ENCODE data around the gene HS3ST6. TPM values are rescaled to one million over a fixed set of nuclear protein-coding genes. Genes with fewer than 3 reads are reported as not detected.

The HS3ST6 gene
- total and polyA plus RNA-seq, 9 of the 15 experiments (the other 6 are each of a cell fraction or from before 2014, with no cell fraction given) = not detected

DNA sequence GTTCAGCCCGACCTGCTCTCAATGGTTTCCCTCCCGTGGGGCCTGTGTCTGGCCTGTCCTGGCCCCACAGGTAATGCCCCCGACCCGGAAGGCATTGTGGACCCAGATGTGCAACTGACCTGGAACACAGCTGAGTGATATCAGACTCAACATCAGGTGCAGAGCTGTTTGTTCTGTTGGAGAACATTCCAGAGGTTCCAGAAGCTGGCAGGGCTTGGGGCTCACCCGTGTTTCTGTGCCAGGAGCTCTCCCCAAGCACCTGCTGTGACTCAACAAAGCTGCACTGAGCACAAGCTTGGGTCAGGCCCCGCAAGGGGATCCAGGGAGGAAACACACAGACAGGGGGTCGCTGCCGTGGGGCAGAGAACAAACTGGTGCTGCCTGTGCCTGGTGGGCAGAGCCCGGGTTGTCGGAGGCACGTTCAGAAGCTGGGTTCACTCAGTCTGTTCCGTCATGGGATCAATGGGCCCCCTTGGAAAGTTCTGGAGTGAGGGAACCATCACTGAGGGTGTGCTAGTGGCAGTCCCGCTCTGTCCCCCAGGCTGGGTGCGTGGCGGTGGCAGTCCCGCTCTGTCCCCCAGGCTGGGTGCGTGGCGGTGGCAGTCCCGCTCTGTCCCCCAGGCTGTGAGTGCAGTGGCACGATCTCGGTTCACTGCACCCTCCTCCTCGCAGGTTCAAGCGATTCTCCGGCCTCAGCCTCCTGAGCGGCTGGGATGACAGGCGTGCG, 22.1 kb downstream of the HS3ST6 start:
- CTCF ChIA-PET (ENCODE audit: low intra/inter-chr PET ratio) = no interaction called here
- Histone ChIP-seq H3K4me2 (ENCODE audit: insufficient read depth, low read length) (no peak overlapping the region), H3K9me3 (replicated peaks; ENCODE audit: control insufficient read depth, insufficient read depth, low read depth, low read length) (no peaks in the 10 kb centered on the region), H3K4me3 (no peak overlapping the region), H3K79me2 (ENCODE audit: control insufficient read depth, insufficient read depth, low read length) (no peaks in the 10 kb centered on the region), H4K20me1 (replicated peaks; ENCODE audit: control insufficient read depth, insufficient read depth, low read length) (no peaks in the 10 kb centered on the region), H3K9ac (ENCODE audit: insufficient read depth in 1 of 2, low read depth in 2 of 2, low read length in 2 of 2) (no peak overlapping the region), H2AFZ (ENCODE audit: low read depth, low read length) (no peak overlapping the region), H3K36me3 (ENCODE audit: control insufficient read depth, insufficient read depth, low read length) (no peaks in the 10 kb centered on the region), H3K27ac (ENCODE audit: extremely low read depth, low read depth, low read length) (no peak overlapping the region), H3K9me1 (ENCODE audit: control insufficient read depth, insufficient read depth, low read length) (no peaks in the 10 kb centered on the region), H3K4me1 (replicated peaks in 1 of 2; ENCODE audit: control insufficient read depth in 2 of 2, insufficient read depth in 2 of 2, low read length in 2 of 2) (peaks cover 0 to 9% of the 10 kb centered on the region in 2 experiments; a peak in 1 of 5 replicates), H3K27me3 (ENCODE audit: control insufficient read depth in 2 of 2, insufficient read depth in 2 of 2, low read length in 2 of 2) (peaks cover 39 to 60% of the 10 kb centered on the region in 2 experiments)
- DNase-seq (ENCODE audit: extremely low read depth in 1 of 4, low spot score in 3 of 4) (no peak), ATAC-seq (no peak), FAIRE-seq (no peak)
- no TSS peak for BruUV-seq (replicated peaks)
- intact Hi-C loops (cut with micrococcal nuclease) (no loop called here), in situ Hi-C loops (cut with MboI) (no loop called here)
- 25% methylated on average over 27 of the region's 27 CpGs for WGBS (ENCODE audit: insufficient coverage, low coverage, missing lambda C conversion rate)
- TF ChIP-seq ZNF143 (CRISPR knock-in tag; IDR thresholded peaks at IDR 0.05) (no peak), TRIM24 (IDR thresholded peaks at IDR 0.05) (no peak), POLR2AphosphoS2 (IDR thresholded peaks at IDR 0.05; ENCODE audit: low read length) (no peak)
- TF ChIP-seq, protein P1, sequence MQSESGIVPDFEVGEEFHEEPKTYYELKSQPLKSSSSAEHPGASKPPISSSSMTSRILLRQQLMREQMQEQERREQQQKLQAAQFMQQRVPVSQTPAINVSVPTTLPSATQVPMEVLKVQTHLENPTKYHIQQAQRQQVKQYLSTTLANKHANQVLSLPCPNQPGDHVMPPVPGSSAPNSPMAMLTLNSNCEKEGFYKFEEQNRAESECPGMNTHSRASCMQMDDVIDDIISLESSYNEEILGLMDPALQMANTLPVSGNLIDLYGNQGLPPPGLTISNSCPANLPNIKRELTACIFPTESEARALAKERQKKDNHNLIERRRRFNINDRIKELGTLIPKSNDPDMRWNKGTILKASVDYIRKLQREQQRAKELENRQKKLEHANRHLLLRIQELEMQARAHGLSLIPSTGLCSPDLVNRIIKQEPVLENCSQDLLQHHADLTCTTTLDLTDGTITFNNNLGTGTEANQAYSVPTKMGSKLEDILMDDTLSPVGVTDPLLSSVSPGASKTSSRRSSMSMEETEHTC (IDR thresholded peaks at IDR 0.05) = no peak
- POLR2A ChIA-PET = interaction anchor here (0.8 to 1.0 kb wide), 2 partner anchors 25 to 48 kb away, joined by 3 read pairs; no protein-coding TSS in a partner anchor
